ENCODE measurements around the gene AUTS2. TPM values are rescaled to one million over a fixed set of nuclear protein-coding genes. Genes with fewer than 3 reads are reported as not detected.

AUTS2 gene
- total and polyA plus RNA-seq, 10 of the 15 experiments (the other 5 are each of a cell fraction or from before 2014, with no cell fraction given): 6.4 to 55.6 (median 21.6) TPM

DNA sequence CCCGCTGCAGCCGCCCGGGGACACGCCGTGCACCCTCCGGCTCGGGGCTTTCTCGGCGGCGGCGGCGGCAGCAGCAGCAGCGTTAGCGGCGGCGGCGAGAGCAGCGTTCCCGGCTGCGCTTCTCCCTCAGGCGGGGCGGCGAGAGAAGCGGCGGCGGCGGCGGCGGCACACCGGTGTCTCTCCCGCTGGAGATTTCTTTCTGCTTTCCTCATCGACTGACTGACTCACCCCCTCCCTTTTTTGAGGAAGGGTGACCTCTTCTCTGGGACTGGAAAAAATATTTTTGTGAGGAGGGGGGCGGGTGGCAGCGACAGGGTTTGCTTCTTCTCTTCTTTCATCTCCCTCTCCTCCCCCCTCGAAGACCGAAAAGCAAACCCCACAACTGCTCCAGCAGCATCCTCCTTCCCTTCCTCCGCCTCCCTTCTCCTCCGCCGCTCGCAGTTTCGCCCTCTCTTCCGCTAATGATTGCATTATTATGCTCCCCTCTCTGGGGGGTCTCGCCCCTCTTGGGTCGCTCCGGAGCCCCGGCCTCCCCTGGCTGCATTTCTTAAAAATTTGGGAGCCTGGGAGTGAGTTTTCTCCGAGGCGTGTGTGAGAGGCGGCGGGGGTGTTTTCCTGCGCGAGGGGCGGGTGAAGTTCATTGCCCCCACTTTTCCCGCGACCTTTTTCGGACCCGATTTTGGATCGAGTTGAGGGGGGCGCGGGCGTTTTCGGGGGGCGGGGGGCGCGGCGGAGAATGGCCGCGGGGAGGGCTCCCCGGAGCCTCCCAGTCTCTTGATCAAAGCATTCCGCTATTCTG lies 411 bp downstream of the AUTS2 start (continued):
- TF ChIP-seq, protein P1, sequence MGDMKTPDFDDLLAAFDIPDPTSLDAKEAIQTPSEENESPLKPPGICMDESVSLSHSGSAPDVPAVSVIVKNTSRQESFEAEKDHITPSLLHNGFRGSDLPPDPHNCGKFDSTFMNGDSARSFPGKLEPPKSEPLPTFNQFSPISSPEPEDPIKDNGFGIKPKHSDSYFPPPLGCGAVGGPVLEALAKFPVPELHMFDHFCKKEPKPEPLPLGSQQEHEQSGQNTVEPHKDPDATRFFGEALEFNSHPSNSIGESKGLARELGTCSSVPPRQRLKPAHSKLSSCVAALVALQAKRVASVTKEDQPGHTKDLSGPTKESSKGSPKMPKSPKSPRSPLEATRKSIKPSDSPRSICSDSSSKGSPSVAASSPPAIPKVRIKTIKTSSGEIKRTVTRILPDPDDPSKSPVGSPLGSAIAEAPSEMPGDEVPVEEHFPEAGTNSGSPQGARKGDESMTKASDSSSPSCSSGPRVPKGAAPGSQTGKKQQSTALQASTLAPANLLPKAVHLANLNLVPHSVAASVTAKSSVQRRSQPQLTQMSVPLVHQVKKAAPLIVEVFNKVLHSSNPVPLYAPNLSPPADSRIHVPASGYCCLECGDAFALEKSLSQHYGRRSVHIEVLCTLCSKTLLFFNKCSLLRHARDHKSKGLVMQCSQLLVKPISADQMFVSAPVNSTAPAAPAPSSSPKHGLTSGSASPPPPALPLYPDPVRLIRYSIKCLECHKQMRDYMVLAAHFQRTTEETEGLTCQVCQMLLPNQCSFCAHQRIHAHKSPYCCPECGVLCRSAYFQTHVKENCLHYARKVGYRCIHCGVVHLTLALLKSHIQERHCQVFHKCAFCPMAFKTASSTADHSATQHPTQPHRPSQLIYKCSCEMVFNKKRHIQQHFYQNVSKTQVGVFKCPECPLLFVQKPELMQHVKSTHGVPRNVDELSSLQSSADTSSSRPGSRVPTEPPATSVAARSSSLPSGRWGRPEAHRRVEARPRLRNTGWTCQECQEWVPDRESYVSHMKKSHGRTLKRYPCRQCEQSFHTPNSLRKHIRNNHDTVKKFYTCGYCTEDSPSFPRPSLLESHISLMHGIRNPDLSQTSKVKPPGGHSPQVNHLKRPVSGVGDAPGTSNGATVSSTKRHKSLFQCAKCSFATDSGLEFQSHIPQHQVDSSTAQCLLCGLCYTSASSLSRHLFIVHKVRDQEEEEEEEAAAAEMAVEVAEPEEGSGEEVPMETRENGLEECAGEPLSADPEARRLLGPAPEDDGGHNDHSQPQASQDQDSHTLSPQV (IDR thresholded peaks at IDR 0.05): no peak
- 0 out of 2 replicates have a peak, but pooled peaks have one; percentile 4 for TF ChIP-seq RAD21 (IDR thresholded peaks at IDR 0.05; ENCODE audit: insufficient read depth, low read depth, low read length)
- TF ChIP-seq CEBPB (IDR thresholded peaks at IDR 0.05; ENCODE audit: borderline replicate concordance in 1 of 2, low read depth in 2 of 2, low read length in 2 of 2): no peak
- TF ChIP-seq, protein P2, sequence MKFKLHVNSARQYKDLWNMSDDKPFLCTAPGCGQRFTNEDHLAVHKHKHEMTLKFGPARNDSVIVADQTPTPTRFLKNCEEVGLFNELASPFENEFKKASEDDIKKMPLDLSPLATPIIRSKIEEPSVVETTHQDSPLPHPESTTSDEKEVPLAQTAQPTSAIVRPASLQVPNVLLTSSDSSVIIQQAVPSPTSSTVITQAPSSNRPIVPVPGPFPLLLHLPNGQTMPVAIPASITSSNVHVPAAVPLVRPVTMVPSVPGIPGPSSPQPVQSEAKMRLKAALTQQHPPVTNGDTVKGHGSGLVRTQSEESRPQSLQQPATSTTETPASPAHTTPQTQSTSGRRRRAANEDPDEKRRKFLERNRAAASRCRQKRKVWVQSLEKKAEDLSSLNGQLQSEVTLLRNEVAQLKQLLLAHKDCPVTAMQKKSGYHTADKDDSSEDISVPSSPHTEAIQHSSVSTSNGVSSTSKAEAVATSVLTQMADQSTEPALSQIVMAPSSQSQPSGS (IDR thresholded peaks at IDR 0.05; ENCODE audit: low read length): no peak
- TF ChIP-seq, protein P3, sequence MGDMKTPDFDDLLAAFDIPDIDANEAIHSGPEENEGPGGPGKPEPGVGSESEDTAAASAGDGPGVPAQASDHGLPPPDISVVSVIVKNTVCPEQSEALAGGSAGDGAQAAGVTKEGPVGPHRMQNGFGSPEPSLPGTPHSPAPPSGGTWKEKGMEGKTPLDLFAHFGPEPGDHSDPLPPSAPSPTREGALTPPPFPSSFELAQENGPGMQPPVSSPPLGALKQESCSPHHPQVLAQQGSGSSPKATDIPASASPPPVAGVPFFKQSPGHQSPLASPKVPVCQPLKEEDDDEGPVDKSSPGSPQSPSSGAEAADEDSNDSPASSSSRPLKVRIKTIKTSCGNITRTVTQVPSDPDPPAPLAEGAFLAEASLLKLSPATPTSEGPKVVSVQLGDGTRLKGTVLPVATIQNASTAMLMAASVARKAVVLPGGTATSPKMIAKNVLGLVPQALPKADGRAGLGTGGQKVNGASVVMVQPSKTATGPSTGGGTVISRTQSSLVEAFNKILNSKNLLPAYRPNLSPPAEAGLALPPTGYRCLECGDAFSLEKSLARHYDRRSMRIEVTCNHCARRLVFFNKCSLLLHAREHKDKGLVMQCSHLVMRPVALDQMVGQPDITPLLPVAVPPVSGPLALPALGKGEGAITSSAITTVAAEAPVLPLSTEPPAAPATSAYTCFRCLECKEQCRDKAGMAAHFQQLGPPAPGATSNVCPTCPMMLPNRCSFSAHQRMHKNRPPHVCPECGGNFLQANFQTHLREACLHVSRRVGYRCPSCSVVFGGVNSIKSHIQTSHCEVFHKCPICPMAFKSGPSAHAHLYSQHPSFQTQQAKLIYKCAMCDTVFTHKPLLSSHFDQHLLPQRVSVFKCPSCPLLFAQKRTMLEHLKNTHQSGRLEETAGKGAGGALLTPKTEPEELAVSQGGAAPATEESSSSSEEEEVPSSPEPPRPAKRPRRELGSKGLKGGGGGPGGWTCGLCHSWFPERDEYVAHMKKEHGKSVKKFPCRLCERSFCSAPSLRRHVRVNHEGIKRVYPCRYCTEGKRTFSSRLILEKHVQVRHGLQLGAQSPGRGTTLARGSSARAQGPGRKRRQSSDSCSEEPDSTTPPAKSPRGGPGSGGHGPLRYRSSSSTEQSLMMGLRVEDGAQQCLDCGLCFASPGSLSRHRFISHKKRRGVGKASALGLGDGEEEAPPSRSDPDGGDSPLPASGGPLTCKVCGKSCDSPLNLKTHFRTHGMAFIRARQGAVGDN (IDR thresholded peaks at IDR 0.05): no peak
- no peak for TF ChIP-seq CBX5 (IDR thresholded peaks at IDR 0.05; ENCODE audit: low read depth)
- no peak for TF ChIP-seq CHD1 (IDR thresholded peaks at IDR 0.05; ENCODE audit: low read depth, low read length)
- no peak for TF ChIP-seq HDAC2 (IDR thresholded peaks at IDR 0.05)
- TF ChIP-seq CHD2 (IDR thresholded peaks at IDR 0.05; ENCODE audit: borderline replicate concordance, low read depth, low read length): no peak
- TF ChIP-seq, protein P4, sequence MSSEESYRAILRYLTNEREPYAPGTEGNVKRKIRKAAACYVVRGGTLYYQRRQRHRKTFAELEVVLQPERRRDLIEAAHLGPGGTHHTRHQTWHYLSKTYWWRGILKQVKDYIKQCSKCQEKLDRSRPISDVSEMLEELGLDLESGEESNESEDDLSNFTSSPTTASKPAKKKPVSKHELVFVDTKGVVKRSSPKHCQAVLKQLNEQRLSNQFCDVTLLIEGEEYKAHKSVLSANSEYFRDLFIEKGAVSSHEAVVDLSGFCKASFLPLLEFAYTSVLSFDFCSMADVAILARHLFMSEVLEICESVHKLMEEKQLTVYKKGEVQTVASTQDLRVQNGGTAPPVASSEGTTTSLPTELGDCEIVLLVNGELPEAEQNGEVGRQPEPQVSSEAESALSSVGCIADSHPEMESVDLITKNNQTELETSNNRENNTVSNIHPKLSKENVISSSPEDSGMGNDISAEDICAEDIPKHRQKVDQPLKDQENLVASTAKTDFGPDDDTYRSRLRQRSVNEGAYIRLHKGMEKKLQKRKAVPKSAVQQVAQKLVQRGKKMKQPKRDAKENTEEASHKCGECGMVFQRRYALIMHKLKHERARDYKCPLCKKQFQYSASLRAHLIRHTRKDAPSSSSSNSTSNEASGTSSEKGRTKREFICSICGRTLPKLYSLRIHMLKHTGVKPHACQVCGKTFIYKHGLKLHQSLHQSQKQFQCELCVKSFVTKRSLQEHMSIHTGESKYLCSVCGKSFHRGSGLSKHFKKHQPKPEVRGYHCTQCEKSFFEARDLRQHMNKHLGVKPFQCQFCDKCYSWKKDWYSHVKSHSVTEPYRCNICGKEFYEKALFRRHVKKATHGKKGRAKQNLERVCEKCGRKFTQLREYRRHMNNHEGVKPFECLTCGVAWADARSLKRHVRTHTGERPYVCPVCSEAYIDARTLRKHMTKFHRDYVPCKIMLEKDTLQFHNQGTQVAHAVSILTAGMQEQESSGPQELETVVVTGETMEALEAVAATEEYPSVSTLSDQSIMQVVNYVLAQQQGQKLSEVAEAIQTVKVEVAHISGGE (CRISPR knock-in tag; IDR thresholded peaks at IDR 0.05): no peak
- TF ChIP-seq ASH2L (IDR thresholded peaks at IDR 0.05; ENCODE audit: borderline replicate concordance, low read depth): no peak
- TF ChIP-seq SMAD1 (IDR thresholded peaks at IDR 0.05; ENCODE audit: low read depth, partially characterized antibody): no peak
- TF ChIP-seq MTA2 (IDR thresholded peaks at IDR 0.05; ENCODE audit: low read depth): no peak
- TF ChIP-seq MTA3 (IDR thresholded peaks at IDR 0.05; ENCODE audit: borderline replicate concordance, low read length): no peak
- TF ChIP-seq RB1 (IDR thresholded peaks at IDR 0.05; ENCODE audit: borderline replicate concordance): no peak
- TF ChIP-seq ZBED1 (IDR thresholded peaks at IDR 0.05; ENCODE audit: borderline replicate concordance): no peak
- no peak for TF ChIP-seq TCF7 (IDR thresholded peaks at IDR 0.05; ENCODE audit: borderline replicate concordance)

Data from GM12878 (cell line).